Measurements from ENCODE around the gene PRH2.

GRCh38 chr12:10940389-10940788, 11.4 kb downstream of the PRH2 start:
- TF ChIP-seq CTCF (IDR thresholded peaks at IDR 0.05) (no peak), POLR2A (IDR thresholded peaks at IDR 0.05) (no peak), EP300 (IDR thresholded peaks at IDR 0.05) (no peak)
